ENCODE measurements around the gene PITHD1. TPM values are rescaled to one million over a fixed set of nuclear protein-coding genes. Genes with fewer than 3 reads are reported as not detected.
"Not testable (repeated sequence)": the region's sequence is repeated elsewhere in the genome, so short reads cannot be mapped to it uniquely, and the experiment has no call there.

PITHD1 gene
- total RNA-seq (2014; rRNA removed; shearing (Covaris generic)) = 36.1 and 36.5 TPM in 2 replicates
- 28.9 and 31.2 TPM in 2 replicates for polyA plus RNA-seq (2015; cell fraction: cytosol; rRNA removed)
- polyA plus RNA-seq (2015; cell fraction: nucleus; rRNA removed) = 23.6 and 33.4 TPM in 2 replicates

- peak; percentile 82 for DNase-seq (ENCODE audit: low read depth, low spot score)
- in situ Hi-C loops (cut with HindIII; ENCODE audit: low pct_unique_long_range_greater_than_20kb, low sequenced_read_pairs) = no loop called here
Observed at GRCh38 chr1:23777979-23778814, at the start of gene PITHD1. PITHD1 (plus strand) TSS chr1:23778418; CDS start chr1:23778516, 98 bp downstream.

GRCh38 chr1:23732363-23733224 lies 45.6 kb upstream of the PITHD1 start:
- in situ Hi-C loops (cut with HindIII; ENCODE audit: low pct_unique_long_range_greater_than_20kb, low sequenced_read_pairs) = no loop called here
- no peak for DNase-seq (ENCODE audit: low read depth, low spot score)

GRCh38 chr1:23733281-23733680 lies 44.9 kb upstream of the PITHD1 start:
- DNase-seq (ENCODE audit: low read depth, low spot score); in situ Hi-C loops (cut with HindIII; ENCODE audit: low pct_unique_long_range_greater_than_20kb, low sequenced_read_pairs): not testable (repeated sequence)

- in situ Hi-C loops (cut with HindIII; ENCODE audit: low pct_unique_long_range_greater_than_20kb, low sequenced_read_pairs) = no loop called here
- DNase-seq (ENCODE audit: low read depth, low spot score) = no peak
Observed at GRCh38 chr1:23736437-23737134, 41.6 kb upstream of the PITHD1 start.

- in situ Hi-C loops (cut with HindIII; ENCODE audit: low pct_unique_long_range_greater_than_20kb, low sequenced_read_pairs) = no loop called here
- no peak for DNase-seq (ENCODE audit: low read depth, low spot score)
Observed at GRCh38 chr1:23741609-23742008, 36.6 kb upstream of the PITHD1 start.

GRCh38 chr1:23742670-23743286 lies 35.4 kb upstream of the PITHD1 start:
- in situ Hi-C loops (cut with HindIII; ENCODE audit: low pct_unique_long_range_greater_than_20kb, low sequenced_read_pairs) = no loop called here
- no peak for DNase-seq (ENCODE audit: low read depth, low spot score)

GRCh38 chr1:23743287-23744152 lies 34.7 kb upstream of the PITHD1 start, which contains the start of gene ELOA:
ELOA (plus strand) TSS chr1:23743471; CDS start chr1:23743504, 33 bp downstream.
- in situ Hi-C loops (cut with HindIII; ENCODE audit: low pct_unique_long_range_greater_than_20kb, low sequenced_read_pairs) = no loop called here

GRCh38 chr1:23745515-23745914 lies 32.7 kb upstream of the PITHD1 start:
- in situ Hi-C loops (cut with HindIII; ENCODE audit: low pct_unique_long_range_greater_than_20kb, low sequenced_read_pairs) = no loop called here
- DNase-seq (ENCODE audit: low read depth, low spot score) = peak; percentile 69

More at GRCh38 chr1:23743287-23744152, 34.7 kb upstream of the PITHD1 start, which contains the start of gene ELOA:
- DNase-seq (ENCODE audit: low read depth, low spot score) = peak; percentile 62

GRCh38 chr1:23748016-23748415 lies 30.2 kb upstream of the PITHD1 start:
- in situ Hi-C loops (cut with HindIII; ENCODE audit: low pct_unique_long_range_greater_than_20kb, low sequenced_read_pairs) = no loop called here
- no peak for DNase-seq (ENCODE audit: low read depth, low spot score)

GRCh38 chr1:23751050-23751814 lies 27.0 kb upstream of the PITHD1 start:
- DNase-seq (ENCODE audit: low read depth, low spot score) = peak; percentile 75
- in situ Hi-C loops (cut with HindIII; ENCODE audit: low pct_unique_long_range_greater_than_20kb, low sequenced_read_pairs) = no loop called here

- in situ Hi-C loops (cut with HindIII; ENCODE audit: low pct_unique_long_range_greater_than_20kb, low sequenced_read_pairs) = no loop called here
- no peak for DNase-seq (ENCODE audit: low read depth, low spot score)
Observed at GRCh38 chr1:23751815-23752200, 26.4 kb upstream of the PITHD1 start.

GRCh38 chr1:23752909-23753308 lies 25.3 kb upstream of the PITHD1 start:
- in situ Hi-C loops (cut with HindIII; ENCODE audit: low pct_unique_long_range_greater_than_20kb, low sequenced_read_pairs) = no loop called here
- DNase-seq (ENCODE audit: low read depth, low spot score) = no peak

GRCh38 chr1:23756676-23757075 lies 21.5 kb upstream of the PITHD1 start:
- in situ Hi-C loops (cut with HindIII; ENCODE audit: low pct_unique_long_range_greater_than_20kb, low sequenced_read_pairs) = no loop called here
- no peak for DNase-seq (ENCODE audit: low read depth, low spot score)

- in situ Hi-C loops (cut with HindIII; ENCODE audit: low pct_unique_long_range_greater_than_20kb, low sequenced_read_pairs) = no loop called here
- no peak for DNase-seq (ENCODE audit: low read depth, low spot score)
Observed at GRCh38 chr1:23757812-23758211, 20.4 kb upstream of the PITHD1 start.

- DNase-seq (ENCODE audit: low read depth, low spot score) = no peak
- in situ Hi-C loops (cut with HindIII; ENCODE audit: low pct_unique_long_range_greater_than_20kb, low sequenced_read_pairs) = no loop called here
Observed at GRCh38 chr1:23759277-23759676, 18.9 kb upstream of the PITHD1 start.

Measured in SK-MEL-5 (cell line).